ENCODE measurements around the gene ERG28.

DNA sequence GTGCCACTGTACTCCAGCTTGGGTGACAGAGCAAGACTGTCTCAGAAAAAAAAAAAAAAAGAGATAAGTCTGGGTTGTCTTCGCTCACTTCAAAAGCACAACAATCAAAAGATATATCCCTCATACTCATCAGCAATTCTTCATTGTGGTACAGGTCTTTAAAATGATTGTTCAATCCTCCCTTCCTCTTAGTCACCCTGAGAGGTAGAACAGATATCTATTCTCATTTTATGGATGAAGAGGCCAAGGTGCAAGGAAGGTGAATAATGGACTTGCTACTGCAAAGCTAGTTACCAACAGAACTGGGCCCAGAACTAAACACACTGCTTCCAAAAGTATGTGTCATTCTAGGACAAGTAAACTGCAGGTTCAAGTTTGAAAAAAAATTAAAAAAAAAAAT, 7.1 kb downstream of the ERG28 start:
- TF ChIP-seq, protein P1, sequence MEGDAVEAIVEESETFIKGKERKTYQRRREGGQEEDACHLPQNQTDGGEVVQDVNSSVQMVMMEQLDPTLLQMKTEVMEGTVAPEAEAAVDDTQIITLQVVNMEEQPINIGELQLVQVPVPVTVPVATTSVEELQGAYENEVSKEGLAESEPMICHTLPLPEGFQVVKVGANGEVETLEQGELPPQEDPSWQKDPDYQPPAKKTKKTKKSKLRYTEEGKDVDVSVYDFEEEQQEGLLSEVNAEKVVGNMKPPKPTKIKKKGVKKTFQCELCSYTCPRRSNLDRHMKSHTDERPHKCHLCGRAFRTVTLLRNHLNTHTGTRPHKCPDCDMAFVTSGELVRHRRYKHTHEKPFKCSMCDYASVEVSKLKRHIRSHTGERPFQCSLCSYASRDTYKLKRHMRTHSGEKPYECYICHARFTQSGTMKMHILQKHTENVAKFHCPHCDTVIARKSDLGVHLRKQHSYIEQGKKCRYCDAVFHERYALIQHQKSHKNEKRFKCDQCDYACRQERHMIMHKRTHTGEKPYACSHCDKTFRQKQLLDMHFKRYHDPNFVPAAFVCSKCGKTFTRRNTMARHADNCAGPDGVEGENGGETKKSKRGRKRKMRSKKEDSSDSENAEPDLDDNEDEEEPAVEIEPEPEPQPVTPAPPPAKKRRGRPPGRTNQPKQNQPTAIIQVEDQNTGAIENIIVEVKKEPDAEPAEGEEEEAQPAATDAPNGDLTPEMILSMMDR (IDR thresholded peaks at IDR 0.05 in 4 of 5, conservative IDR thresholded peaks at IDR 0.05 in 1 of 5): no peak
- no peak for TF ChIP-seq POLR2A (IDR thresholded peaks at IDR 0.05)

Data from gastrocnemius medialis (tissue), 4 donors.